DMS53 treated with DMSO at 0.1 percent for 48 hours (cell line): ENCODE measurements around the gene SSR1.
A peak's percentile ranks its signal among the peaks of the same experiment; 100 is the strongest.
"Not testable (repeated sequence)": the region's sequence is repeated elsewhere in the genome, so short reads cannot be mapped to it uniquely, and the experiment has no call there.

ENCODE experiments used
- DNase-seq: peaks from one replicate; lab custom pipeline; 2025; ENCODE audit not compliant: unreplicated experiment; lab: John Stamatoyannopoulos, UW

The SSR1 gene

GRCh38 chr6:7282097-7282906, 30.7 kb downstream of the SSR1 start:
- no peak for DNase-seq

DNA sequence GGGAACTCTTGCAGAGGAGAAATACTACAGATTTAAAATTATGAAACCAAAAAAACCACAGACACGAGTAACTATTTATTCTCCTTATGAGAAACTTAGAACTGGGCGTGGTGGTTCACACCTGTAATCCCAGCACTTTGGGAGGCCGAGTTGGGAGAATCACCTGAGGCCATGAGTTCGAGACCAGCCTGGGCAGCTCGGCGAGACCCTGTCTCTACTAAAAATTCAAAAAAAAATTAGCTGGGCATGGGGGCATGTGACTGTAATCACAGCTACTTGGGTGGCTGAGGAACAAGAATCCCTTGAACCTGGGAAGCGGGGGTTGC, 36.8 kb downstream of the SSR1 start:
- no peak for DNase-seq

DNA sequence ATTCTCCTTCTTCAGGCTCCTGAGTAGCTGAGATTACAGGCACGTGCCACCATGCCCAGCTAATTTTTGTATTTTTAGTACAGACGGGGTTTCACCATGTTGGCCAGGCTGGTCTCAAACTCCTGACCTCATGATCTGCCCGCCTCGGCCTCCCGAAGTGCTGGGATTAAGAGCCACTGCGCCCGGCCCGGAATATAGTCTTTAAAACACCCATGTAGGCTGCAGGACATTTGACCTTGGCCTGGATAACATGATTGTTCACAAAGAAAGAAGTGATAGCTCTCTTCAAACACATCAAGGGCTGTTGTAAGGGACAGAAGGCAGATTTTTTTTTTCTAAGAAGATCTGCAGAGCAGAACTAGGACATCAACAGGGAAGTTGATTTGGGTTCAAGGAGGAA, 38.5 kb downstream of the SSR1 start:
- DNase-seq: not testable (repeated sequence)

- no peak for DNase-seq
Observed at GRCh38 chr6:7273709-7274108, 39.3 kb downstream of the SSR1 start.

- no peak for DNase-seq
Observed at GRCh38 chr6:7271205-7271534, 41.8 kb downstream of the SSR1 start.

- no peak for DNase-seq
Observed at GRCh38 chr6:7270320-7271204, 42.4 kb downstream of the SSR1 start.

- no peak for DNase-seq
Observed at GRCh38 chr6:7269816-7270215, 43.2 kb downstream of the SSR1 start.

GRCh38 chr6:7268816-7269555, 44.0 kb downstream of the SSR1 start:
- DNase-seq: no peak

- no peak for DNase-seq
Observed at GRCh38 chr6:7268362-7268761, 44.6 kb downstream of the SSR1 start.

- no peak for DNase-seq
Observed at GRCh38 chr6:7267466-7268091, 45.4 kb downstream of the SSR1 start.

- no peak for DNase-seq
Observed at GRCh38 chr6:7267071-7267465, 45.9 kb downstream of the SSR1 start.

DNA sequence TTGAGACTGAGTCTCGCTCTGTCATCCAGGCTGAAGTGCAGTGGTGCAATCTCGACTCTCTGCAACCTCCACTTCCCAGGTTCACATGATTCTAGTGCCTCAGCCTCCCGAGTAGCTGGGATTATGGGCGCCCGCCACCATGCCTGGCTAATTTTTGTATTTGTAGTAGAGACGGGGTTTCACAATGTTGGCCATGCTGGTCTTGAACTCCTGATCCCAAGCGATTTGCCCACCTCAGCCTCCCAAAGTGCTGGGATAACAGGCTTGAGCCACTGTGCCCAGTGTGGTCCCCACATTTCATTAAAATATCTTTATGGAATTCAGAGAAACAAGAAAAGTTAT, 47.6 kb downstream of the SSR1 start:
- DNase-seq: not testable (repeated sequence)

DNA sequence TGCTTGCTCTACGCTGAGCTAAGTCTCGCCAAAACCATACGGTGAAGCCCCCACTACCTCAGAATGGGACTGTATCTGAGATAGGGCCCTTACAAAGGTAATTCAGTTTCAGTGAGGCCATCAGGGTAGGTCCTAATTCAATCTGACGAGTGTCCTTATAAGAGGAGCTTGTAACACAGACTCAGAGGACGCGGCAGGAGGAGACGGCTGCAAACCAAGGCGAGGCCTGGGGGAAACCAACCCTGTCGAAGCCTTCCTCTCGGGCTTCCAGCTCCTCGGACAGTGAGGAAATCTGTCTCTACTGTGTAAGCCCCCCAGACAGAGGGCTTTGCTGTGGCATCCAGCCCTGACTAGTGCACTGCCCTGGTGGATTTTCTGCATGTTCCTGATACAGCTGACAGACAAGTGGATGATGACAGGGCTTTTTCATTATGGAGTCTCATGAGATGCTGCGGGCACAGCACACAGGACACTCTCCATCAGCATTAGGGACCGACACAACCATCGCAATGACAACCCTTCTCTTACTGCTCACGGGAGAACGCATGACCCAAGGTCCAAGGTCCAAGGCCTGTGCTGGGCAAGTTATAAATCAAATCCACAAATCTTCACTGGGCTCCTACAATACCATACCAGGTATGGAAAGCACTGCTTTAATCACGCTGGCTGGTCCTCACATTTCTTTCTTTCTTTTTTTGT, 48.2 kb downstream of the SSR1 start:
- no peak for DNase-seq

GRCh38 chr6:7264041-7264440, 49.0 kb downstream of the SSR1 start:
- DNase-seq: no peak

DNA sequence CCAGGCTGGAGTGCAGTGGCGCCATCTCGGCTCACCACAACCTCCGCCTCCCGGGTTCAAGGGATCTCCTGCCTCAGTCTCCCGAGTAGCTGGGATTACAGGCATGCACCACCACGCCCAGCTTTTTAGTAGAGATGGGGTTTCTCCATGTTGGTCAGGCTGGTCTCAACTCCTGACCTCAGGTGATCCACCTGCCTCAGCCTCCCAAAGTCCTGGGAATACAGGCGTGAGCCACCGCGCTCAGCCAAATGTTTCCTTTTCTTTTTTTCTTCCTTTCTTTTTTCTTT, 49.5 kb downstream of the SSR1 start:
- not testable (repeated sequence) for DNase-seq

GRCh38 chr6:7262746-7263518, 50.1 kb downstream of the SSR1 start:
- DNase-seq: no peak

GRCh38 chr6:7261852-7262461, 51.0 kb downstream of the SSR1 start:
- peak; percentile 26 for DNase-seq

DNA sequence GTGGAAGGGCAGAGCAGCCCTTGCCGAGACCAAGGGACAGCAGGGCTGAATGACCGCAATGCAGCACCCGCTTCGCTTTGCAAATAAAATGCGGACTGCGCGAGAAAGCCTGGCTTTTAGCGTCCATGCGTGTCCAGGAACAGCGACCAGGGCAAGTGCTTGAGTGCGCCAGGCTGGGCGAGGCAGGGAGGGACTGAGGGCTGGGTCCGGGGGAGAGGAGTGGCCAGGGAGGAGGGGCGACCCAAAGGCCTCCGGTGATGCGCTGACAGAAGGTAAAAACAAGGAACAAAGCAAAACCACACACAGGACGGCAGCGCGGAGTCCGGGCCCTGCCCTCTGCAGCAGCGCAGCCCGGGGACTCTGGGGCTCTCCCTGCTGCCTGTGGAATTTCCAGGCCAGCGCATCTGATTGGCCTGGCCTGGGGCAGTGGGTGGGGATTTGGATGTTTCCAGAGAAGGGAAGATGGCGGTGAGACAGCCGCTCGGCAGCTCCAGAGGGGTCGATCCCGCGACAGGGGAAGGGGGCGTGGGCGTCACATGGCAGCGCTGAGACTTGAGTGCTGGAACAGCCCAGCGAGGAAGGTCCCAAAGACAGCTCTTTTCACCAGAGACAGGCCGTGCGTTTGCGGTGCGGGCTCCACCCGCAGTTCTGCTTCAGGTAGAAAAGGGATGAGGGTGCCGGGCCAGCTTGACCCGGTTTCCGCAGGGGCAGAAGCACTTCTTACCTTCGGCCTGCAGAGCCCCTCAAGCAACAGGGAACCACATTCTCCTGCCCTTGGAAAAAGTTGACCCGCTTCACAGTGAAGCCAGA, 51.8 kb downstream of the SSR1 start:
- peak; percentile 74 for DNase-seq
